Chondrocyte (in vitro differentiated cells): ENCODE measurements around the gene SCLY. TPM values are rescaled to one million over a fixed set of nuclear protein-coding genes. Genes with fewer than 3 reads are reported as not detected.
"Not testable (repeated sequence)": the region's sequence is repeated elsewhere in the genome, so short reads cannot be mapped to it uniquely, and the experiment has no call there.

Experiments
- DNase-seq: peaks from one replicate; pipeline ENCODE4 v3.0.0; 2021; ENCODE audit warnings: mixed read lengths, low spot score
- H3K27ac Mint-ChIP-seq: one replicate; pipeline ENCODE4 v1.8.0; 2021; ENCODE audit warnings: mild to moderate bottlenecking, moderate library complexity, mixed read lengths; ENCODE audit not compliant: unreplicated experiment
- H3K27me3 Mint-ChIP-seq: 2 replicates; pipeline ENCODE4 v1.8.0; 2021; ENCODE audit warnings: low read depth, mixed read lengths
- H3K36me3 Mint-ChIP-seq: 2 replicates; pipeline ENCODE4 v1.8.0; 2021; ENCODE audit warnings: low read depth, mixed read lengths
- H3K4me1 Mint-ChIP-seq: 2 replicates; pipeline ENCODE4 v1.8.0; 2021; ENCODE audit warnings: low read depth, mild to moderate bottlenecking, mixed read lengths
- H3K4me3 Mint-ChIP-seq: one replicate; pipeline ENCODE4 v1.8.0; 2021; ENCODE audit warnings: mild to moderate bottlenecking, moderate library complexity, mixed read lengths; ENCODE audit not compliant: unreplicated experiment
- H3K9me3 Mint-ChIP-seq: 2 replicates; pipeline ENCODE4 v1.8.0; 2021; ENCODE audit warnings: low read depth, mixed read lengths
- total RNA-seq: library from RNA; stranded (reverse); gene quantifications from 3 replicates; pipeline ENCODE4 v1.2.1, GENCODE V29; 2021
- TF ChIP-seq, protein P1 (sequence below): fragments of 200-600 bp; sonication (generic); IDR thresholded peaks from 2 replicates; pipeline ENCODE4 v1.5.0; 2021; ENCODE audit warnings: antibody characterized with exemption, mild to moderate bottlenecking, moderate library complexity

SCLY gene
- total RNA-seq, 1 donor from 2014 or later: 12.7 TPM

DNA sequence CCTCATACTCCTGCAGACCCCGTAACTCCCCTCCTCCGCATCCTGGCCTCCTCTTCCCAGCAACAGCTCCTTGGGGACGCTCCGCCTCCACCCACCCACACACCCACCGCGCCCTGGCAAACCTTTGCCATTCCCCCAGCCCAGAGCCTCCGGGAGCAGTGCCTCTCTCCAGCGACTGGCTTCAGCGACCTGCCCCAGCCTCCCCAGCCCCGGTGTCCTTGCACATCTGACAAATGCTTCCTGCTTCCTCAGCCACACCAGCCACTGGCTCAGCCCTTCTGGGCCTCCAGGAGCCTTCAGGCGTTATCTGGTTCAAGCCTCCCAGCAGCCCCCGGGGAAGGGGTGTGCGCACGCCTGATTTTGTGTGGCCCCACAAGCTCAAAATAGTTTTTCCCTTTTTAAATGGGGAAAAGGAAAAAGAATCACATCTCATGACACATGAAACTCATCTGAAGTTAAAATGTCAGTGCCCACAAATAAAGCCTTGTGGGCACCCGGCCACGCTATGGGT, 53.6 kb downstream of the SCLY start:
- H3K9me3 Mint-ChIP-seq: peaks cover 17% of the 10 kb centered on the region
- no peak overlapping the region for H3K4me3 Mint-ChIP-seq
- no peaks in the 10 kb centered on the region for H3K4me1 Mint-ChIP-seq
- TF ChIP-seq, protein P1, sequence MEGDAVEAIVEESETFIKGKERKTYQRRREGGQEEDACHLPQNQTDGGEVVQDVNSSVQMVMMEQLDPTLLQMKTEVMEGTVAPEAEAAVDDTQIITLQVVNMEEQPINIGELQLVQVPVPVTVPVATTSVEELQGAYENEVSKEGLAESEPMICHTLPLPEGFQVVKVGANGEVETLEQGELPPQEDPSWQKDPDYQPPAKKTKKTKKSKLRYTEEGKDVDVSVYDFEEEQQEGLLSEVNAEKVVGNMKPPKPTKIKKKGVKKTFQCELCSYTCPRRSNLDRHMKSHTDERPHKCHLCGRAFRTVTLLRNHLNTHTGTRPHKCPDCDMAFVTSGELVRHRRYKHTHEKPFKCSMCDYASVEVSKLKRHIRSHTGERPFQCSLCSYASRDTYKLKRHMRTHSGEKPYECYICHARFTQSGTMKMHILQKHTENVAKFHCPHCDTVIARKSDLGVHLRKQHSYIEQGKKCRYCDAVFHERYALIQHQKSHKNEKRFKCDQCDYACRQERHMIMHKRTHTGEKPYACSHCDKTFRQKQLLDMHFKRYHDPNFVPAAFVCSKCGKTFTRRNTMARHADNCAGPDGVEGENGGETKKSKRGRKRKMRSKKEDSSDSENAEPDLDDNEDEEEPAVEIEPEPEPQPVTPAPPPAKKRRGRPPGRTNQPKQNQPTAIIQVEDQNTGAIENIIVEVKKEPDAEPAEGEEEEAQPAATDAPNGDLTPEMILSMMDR: no peak
- H3K27me3 Mint-ChIP-seq: peaks cover 9% of the 10 kb centered on the region
- no peak overlapping the region for H3K27ac Mint-ChIP-seq
- H3K36me3 Mint-ChIP-seq: peaks cover 7% of the 10 kb centered on the region
- DNase-seq: peak; percentile 75

DNA sequence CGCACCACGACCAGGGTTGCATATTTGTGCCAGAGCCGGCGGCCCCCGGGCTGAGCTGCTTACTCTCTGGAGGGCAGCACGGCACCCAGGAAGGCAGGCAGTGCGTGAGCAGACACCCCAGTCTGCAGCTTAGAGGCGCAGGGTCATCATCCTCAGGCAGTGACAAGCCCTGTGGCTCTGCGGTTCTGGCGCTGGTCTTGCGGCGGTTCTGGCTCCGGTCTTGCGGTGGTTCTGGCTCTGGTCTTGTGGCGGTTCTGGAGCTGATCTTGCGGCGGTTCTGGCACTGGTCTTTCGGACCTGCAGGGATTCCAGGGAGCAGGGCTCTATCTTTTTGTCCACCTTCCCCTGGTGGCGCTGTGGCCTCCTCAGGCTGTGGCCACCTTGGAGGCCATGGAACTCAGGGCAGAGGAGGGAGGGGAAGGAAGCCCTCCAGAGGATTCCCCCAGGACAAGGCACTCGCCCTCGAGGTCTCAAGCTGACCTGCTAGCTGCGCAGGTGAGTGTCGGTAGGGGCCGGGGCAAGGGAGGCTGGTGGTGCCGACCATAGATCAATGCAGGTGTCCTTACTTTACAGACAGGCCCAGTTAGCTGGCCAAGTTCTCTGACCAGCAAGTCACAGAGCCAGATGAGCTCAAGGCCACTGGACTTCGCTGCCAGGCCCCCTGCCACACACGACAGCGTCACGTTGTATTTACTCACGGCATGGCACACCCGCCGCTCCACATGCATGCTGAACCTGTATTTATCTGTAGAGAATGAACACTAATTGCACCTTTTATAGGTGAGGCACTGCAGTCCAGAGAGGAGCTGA, 54.3 kb downstream of the SCLY start:
- Mint-ChIP-seq H3K9me3 (peaks cover 17% of the 10 kb centered on the region), H3K27ac (no peak overlapping the region), H3K4me3 (no peak overlapping the region), H3K27me3 (peaks cover 9% of the 10 kb centered on the region), H3K36me3 (peaks cover 7% of the 10 kb centered on the region), H3K4me1 (no peaks in the 10 kb centered on the region)
- TF ChIP-seq, protein P1: no peak
- peak; percentile 77 for DNase-seq

DNA sequence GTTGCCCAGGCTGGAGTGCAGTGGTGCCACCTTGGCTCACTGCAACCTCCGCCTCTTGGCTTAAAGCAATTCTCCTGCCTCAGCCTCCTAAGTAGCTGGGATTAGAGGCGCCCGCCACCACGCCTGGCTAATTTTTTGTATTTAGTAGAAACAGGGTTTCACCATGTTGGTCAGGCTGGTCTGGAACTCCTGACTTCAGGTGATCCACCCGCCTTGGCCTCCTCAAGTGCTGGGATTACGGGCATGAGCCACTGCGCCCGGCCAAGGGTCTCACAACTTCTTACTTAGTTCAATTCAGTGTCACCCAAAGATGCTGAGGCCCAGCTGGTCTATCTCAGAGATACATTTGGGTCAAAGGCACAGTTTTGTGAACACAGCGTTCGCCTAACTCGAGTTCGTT, 54.9 kb downstream of the SCLY start:
- peak; percentile 40 for DNase-seq
- H3K27ac Mint-ChIP-seq, H3K36me3 Mint-ChIP-seq, H3K27me3 Mint-ChIP-seq, H3K4me1 Mint-ChIP-seq, H3K4me3 Mint-ChIP-seq: not testable (repeated sequence)
- peaks cover 17% of the 10 kb centered on the region for H3K9me3 Mint-ChIP-seq

DNA sequence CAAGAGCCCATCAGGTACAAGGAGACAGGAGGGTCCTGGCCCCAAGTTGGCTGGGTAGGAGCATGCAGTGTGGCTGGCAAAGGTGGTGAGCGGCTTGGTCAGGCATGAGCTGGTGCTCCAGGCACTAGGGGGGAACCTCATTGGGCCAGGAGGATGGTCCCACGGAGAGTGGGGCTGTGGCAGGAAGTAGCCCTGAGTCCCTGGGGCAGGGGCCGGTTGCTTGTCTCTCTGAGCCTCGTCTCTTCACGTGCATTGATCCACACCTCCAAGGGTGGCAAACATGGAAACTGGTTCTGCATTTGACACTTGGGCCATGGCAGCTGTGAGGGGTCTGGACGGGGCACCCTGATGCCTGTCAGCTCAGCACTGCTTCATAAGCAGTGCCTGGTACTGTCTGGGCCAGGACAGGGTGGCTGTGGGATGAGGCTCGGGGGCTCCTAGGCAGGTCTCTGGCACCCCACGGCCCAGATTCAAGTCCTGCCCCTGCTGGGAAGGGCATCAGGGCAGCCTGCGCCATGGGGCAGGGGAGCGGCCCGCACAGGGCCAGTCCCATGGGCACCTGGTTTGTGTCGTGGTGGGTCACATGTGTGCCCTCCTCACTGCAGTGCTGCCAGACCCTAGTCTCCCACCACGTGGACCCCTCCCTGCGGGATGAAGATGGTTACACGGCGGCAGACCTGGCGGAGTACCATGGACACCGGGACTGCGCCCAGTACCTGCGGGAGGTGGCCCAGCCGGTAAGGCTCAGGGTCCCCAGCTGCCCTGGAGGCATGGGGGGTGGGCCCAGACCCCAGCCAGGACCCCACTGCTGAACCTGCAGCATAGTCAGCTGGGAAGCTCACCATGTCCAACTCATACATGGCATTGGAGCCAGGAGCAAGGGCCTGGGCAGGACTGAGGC, 55.7 kb downstream of the SCLY start:
- H3K4me1 Mint-ChIP-seq: peaks cover 3% of the 10 kb centered on the region
- no peak overlapping the region for H3K4me3 Mint-ChIP-seq
- peaks cover 14% of the 10 kb centered on the region for H3K9me3 Mint-ChIP-seq
- H3K27me3 Mint-ChIP-seq: peaks cover 9% of the 10 kb centered on the region
- peaks cover 7% of the 10 kb centered on the region for H3K36me3 Mint-ChIP-seq
- TF ChIP-seq, protein P1: no peak
- DNase-seq: peak; percentile 84
- H3K27ac Mint-ChIP-seq: no peak overlapping the region

DNA sequence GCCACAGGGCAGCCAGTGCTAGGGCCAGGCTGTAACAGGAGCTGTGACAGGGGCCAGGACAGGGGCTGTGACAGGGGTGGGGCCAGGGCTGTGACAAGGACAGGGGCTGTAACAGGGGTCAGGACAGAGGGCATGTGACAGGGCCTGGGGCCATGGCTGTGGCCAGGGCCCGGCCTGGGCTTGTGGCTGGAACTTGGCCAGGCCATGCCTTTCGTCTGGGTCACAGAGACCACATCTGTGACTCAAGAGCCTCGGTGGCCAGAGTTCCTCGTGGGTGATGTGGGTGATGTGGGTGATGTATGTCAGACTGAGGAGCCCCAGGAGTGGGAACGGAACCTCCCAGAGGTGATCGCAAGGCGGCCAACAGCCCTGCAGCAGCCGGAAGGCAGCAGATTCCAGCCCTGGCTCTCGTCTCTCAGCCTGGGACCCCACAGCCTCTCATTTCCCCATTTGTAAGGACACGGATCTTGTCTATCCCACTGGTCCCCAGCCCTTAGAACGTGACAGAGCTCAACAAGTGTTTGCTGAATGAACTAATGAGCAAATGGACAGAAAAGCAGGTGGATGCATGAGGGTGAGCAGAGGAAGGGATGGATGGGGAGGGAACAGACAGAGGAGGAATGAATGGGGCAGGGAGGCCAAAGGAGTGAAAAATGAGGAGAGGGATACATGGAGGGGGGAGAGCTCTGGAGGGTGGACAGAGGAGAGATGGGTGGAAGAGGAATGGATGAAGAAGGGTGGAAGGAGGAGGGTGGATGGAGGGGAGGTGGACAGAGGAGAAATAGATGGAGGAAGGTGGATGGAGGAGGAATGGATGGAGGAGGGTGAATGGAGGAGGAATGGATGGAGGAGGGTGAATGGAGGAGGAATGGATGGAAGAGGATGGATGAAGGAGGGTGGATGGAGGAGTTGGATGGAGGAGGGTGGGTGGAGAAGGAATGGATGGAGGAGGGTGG, 56.7 kb downstream of the SCLY start:
- TF ChIP-seq, protein P1: no peak
- Mint-ChIP-seq H3K4me3 (no peak overlapping the region), H3K4me1 (peaks cover 3% of the 10 kb centered on the region), H3K27ac (no peak overlapping the region), H3K27me3 (peaks cover 9% of the 10 kb centered on the region), H3K36me3 (peaks cover 6% of the 10 kb centered on the region), H3K9me3 (peaks cover 10% of the 10 kb centered on the region)
- peak; percentile 65 for DNase-seq
